Measurements from ENCODE around the gene STMP1. TPM values are rescaled to one million over a fixed set of nuclear protein-coding genes. Genes with fewer than 3 reads are reported as not detected.

Gene STMP1
- total and polyA plus RNA-seq, 2 of the 13 experiments (the other 11 are each of a cell fraction or from before 2014, with no cell fraction given): 7.2 to 16.2 TPM

DNA sequence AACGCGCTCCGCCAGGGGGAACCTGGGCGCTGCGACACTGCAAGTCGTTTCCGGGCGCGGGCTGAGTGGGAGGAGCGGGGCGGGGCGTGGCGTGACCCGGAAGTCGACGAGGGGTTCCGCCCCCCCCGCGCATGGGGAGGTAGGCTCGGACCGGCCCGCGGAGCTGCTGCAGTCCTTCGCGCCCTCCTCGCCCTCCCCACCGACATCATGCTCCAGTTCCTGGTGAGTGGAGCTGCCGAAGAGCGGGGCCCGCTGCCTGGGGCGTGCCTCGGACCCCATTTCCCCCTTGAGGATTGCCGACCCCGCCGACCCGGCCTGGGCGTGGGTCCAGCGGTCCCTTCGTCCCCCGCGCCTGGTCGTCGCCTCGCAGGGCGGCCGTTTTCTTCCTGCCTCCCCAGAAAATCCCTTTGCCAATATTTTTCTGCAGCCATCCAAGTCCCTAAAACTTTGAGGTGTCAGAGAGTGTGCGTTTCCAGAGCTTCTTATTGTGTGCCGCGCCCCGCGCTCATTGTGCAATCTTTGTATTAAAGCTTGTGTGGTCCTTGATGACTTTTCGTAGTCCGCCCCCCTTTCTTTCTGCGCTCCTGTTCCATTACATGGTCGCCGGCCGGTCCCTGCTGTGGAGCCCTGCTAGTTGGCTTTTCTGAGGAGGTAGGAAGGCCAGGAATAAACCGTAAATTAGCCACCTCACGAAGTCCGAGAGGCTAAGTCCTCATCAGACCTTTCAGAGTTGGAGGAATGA is at the start of gene STMP1 (continued):
- TF ChIP-seq PAF1 (CRISPR knock-in tag; IDR thresholded peaks at IDR 0.05): no peak
- TF ChIP-seq FOSL1 (CRISPR knock-in tag; IDR thresholded peaks at IDR 0.05; ENCODE audit: borderline replicate concordance): peak; percentile 49; the same call in 1 of the 2 replicates
- TF ChIP-seq ZNF225 (CRISPR knock-in tag; IDR thresholded peaks at IDR 0.05): peak; percentile 91; the same call in 1 of the 2 replicates
- TF ChIP-seq NCOA2 (CRISPR knock-in tag; IDR thresholded peaks at IDR 0.05): no peak; the same call in 1 of the 2 replicates
- peak; percentile 95 for TF ChIP-seq ZSCAN31 (CRISPR knock-in tag; IDR thresholded peaks at IDR 0.05; ENCODE audit: low read depth)
- TF ChIP-seq, protein P1, sequence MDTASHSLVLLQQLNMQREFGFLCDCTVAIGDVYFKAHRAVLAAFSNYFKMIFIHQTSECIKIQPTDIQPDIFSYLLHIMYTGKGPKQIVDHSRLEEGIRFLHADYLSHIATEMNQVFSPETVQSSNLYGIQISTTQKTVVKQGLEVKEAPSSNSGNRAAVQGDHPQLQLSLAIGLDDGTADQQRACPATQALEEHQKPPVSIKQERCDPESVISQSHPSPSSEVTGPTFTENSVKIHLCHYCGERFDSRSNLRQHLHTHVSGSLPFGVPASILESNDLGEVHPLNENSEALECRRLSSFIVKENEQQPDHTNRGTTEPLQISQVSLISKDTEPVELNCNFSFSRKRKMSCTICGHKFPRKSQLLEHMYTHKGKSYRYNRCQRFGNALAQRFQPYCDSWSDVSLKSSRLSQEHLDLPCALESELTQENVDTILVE (CRISPR knock-in tag; IDR thresholded peaks at IDR 0.05): peak; percentile 38
- TF ChIP-seq TAF1 (CRISPR knock-in tag; IDR thresholded peaks at IDR 0.05): peak; percentile 95
- TF ChIP-seq, protein P2, sequence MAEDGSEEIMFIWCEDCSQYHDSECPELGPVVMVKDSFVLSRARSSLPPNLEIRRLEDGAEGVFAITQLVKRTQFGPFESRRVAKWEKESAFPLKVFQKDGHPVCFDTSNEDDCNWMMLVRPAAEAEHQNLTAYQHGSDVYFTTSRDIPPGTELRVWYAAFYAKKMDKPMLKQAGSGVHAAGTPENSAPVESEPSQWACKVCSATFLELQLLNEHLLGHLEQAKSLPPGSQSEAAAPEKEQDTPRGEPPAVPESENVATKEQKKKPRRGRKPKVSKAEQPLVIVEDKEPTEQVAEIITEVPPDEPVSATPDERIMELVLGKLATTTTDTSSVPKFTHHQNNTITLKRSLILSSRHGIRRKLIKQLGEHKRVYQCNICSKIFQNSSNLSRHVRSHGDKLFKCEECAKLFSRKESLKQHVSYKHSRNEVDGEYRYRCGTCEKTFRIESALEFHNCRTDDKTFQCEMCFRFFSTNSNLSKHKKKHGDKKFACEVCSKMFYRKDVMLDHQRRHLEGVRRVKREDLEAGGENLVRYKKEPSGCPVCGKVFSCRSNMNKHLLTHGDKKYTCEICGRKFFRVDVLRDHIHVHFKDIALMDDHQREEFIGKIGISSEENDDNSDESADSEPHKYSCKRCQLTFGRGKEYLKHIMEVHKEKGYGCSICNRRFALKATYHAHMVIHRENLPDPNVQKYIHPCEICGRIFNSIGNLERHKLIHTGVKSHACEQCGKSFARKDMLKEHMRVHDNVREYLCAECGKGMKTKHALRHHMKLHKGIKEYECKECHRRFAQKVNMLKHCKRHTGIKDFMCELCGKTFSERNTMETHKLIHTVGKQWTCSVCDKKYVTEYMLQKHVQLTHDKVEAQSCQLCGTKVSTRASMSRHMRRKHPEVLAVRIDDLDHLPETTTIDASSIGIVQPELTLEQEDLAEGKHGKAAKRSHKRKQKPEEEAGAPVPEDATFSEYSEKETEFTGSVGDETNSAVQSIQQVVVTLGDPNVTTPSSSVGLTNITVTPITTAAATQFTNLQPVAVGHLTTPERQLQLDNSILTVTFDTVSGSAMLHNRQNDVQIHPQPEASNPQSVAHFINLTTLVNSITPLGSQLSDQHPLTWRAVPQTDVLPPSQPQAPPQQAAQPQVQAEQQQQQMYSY (CRISPR knock-in tag; IDR thresholded peaks at IDR 0.05): no peak
- peak; percentile 94; the same call in 1 of the 2 replicates for TF ChIP-seq KAT7 (CRISPR knock-in tag; IDR thresholded peaks at IDR 0.05; ENCODE audit: borderline replicate concordance)
- peak; percentile 81 for TF ChIP-seq ZBTB38 (CRISPR knock-in tag; IDR thresholded peaks at IDR 0.05)
- peak; percentile 41; the same call in 1 of the 2 replicates for TF ChIP-seq THRA (CRISPR knock-in tag; IDR thresholded peaks at IDR 0.05; ENCODE audit: borderline replicate concordance)
- TF ChIP-seq ZFP82 (CRISPR knock-in tag; IDR thresholded peaks at IDR 0.05; ENCODE audit: borderline replicate concordance): 0 out of 2 replicates have a peak, but pooled peaks have one; percentile 23
- peak; percentile 63 for TF ChIP-seq IKZF4 (CRISPR knock-in tag; IDR thresholded peaks at IDR 0.05; ENCODE audit: borderline replicate concordance, low read depth, not compliant biosample characterization)
- peak; percentile 69; the same call in 1 of the 2 replicates for TF ChIP-seq ZBTB7B (CRISPR knock-in tag; IDR thresholded peaks at IDR 0.05)
- TF ChIP-seq TBX2 (CRISPR knock-in tag; IDR thresholded peaks at IDR 0.05; ENCODE audit: borderline replicate concordance): peak; percentile 86
- TF ChIP-seq ZFP1 (CRISPR knock-in tag; IDR thresholded peaks at IDR 0.05): no peak
- no peak for TF ChIP-seq TRIM24 (CRISPR knock-in tag; IDR thresholded peaks at IDR 0.05)
- peak; percentile 62; the same call in 1 of the 2 replicates for TF ChIP-seq ZNF777 (CRISPR knock-in tag; IDR thresholded peaks at IDR 0.05)
- TF ChIP-seq, protein P3, sequence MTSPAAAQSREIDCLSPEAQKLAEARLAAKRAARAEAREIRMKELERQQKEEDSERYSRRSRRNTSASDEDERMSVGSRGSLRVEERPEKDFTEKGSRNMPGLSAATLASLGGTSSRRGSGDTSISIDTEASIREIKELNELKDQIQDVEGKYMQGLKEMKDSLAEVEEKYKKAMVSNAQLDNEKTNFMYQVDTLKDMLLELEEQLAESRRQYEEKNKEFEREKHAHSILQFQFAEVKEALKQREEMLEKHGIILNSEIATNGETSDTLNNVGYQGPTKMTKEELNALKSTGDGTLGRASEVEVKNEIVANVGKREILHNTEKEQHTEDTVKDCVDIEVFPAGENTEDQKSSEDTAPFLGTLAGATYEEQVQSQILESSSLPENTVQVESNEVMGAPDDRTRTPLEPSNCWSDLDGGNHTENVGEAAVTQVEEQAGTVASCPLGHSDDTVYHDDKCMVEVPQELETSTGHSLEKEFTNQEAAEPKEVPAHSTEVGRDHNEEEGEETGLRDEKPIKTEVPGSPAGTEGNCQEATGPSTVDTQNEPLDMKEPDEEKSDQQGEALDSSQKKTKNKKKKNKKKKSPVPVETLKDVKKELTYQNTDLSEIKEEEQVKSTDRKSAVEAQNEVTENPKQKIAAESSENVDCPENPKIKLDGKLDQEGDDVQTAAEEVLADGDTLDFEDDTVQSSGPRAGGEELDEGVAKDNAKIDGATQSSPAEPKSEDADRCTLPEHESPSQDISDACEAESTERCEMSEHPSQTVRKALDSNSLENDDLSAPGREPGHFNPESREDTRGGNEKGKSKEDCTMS (CRISPR knock-in tag; conservative IDR thresholded peaks at IDR 0.05): no peak
- peak; percentile 70; the same call in 1 of the 2 replicates for TF ChIP-seq TSC22D2 (CRISPR knock-in tag; IDR thresholded peaks at IDR 0.05; ENCODE audit: borderline replicate concordance)

Data from HepG2 (cell line).